ENCODE results near the gene MKNK2. TPM values are rescaled to one million over a fixed set of nuclear protein-coding genes. Genes with fewer than 3 reads are reported as not detected.

The MKNK2 gene
- total RNA-seq, 1 experiment from 2014 or later: 271 TPM

DNA sequence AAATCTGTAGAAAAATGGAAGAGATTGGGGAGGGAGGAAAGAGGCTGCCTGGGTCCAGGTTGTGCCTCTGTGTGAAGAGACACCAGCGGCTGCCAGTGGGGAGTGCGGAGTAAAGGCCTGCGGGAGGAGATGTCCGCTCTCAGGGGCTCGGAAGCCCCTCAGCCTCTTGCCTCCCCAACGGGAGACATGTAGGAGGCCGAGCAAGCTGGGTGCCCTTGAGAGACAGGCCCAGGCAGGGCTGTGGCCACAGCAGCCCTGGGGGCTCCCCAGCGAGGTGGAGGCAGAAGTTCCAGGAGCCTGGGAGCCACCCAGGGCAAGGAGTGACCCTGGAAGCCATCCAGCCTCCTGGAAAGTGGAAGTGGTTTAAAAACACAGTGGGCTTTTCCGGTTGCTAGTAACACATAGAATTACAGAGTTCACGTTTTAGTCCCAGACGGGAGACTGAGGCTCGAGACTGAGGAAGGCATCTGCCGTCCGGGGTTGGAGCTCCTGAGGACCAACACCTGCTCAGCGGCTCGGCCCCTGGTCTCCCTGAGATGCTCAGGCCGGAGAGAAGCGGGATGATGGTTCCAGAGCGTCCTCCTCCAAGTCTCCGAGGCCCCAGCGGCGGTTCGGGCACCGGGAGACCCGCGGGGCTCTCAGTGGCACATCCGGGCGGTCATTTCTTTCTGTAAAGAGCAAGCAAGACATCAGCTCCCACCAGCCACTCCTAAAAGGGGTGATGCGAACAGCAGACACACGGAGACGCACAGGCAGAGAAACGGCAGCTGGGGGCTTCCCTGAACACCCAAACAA, 21.9 kb upstream of the MKNK2 start:
- Histone ChIP-seq H3K4me2 (ENCODE audit: low read length) (no peak overlapping the region), H2AFZ (ENCODE audit: low read depth, low read length, poor library complexity, severe bottlenecking) (no peak overlapping the region), H3K79me2 (ENCODE audit: insufficient read depth, low read length) (no peaks in the 10 kb centered on the region), H3K36me3 (ENCODE audit: control insufficient read depth in 1 of 2, insufficient read depth in 2 of 2, low read length in 2 of 2) (peaks cover 3 to 4% of the 10 kb centered on the region in 2 experiments; a peak in 2 of 4 replicates), H3K27me3 (ENCODE audit: insufficient read depth, low read length) (no peaks in the 10 kb centered on the region), H3K4me3 (replicated peaks in 1 of 2; ENCODE audit: low read depth in 1 of 2, low read length in 2 of 2) (no peak overlapping the region), H4K20me1 (ENCODE audit: insufficient read depth) (no peaks in the 10 kb centered on the region), H3K9ac (ENCODE audit: low read length) (no peak overlapping the region), H3K9me2 (ENCODE audit: insufficient read depth) (no peaks in the 10 kb centered on the region), H3K27ac (ENCODE audit: low read depth, low read length) (no peak overlapping the region), H3K4me1 (ENCODE audit: control insufficient read depth in 1 of 2, insufficient read depth in 2 of 2, low read length in 2 of 2) (peaks cover 7 to 12% of the 10 kb centered on the region in 2 experiments), H3K9me3 (ENCODE audit: control insufficient read depth in 1 of 2, insufficient read depth in 1 of 2, low read depth in 1 of 2, low read length in 2 of 2) (no peaks in the 10 kb centered on the region)
- RAD21 ChIA-PET (ENCODE audit: low non-redundant PET in 1 of 2, low total read pairs in 2 of 2, uncharacterized antibody in 2 of 2, unreplicated experiment in 2 of 2): no interaction called here
- TF ChIP-seq JUND (IDR thresholded peaks at IDR 0.05) (no peak), POLR2A (IDR thresholded peaks at IDR 0.05; ENCODE audit: borderline replicate concordance, extremely low read depth, insufficient read depth, insufficient read length) (no peak), POLR2AphosphoS5 (IDR thresholded peaks at IDR 0.05; ENCODE audit: low read depth, low read length) (no peak), CBX3 (IDR thresholded peaks at IDR 0.05; ENCODE audit: low read depth) (no peak), RAD21 (IDR thresholded peaks at IDR 0.05; ENCODE audit: low read depth) (no peak), FOSL1 (IDR thresholded peaks at IDR 0.05; ENCODE audit: low read depth) (no peak), TCF7L2 (IDR thresholded peaks at IDR 0.05; ENCODE audit: borderline replicate concordance, extremely low read depth, insufficient read depth, insufficient read length) (no peak), ZNF274 (IDR thresholded peaks at IDR 0.05; ENCODE audit: low read depth, low read length) (no peak), ZFX (IDR thresholded peaks at IDR 0.05) (no peak), ZBTB33 (IDR thresholded peaks at IDR 0.05; ENCODE audit: extremely low read depth, insufficient replicate concordance, low read length) (no peak), SIN3A (IDR thresholded peaks at IDR 0.05; ENCODE audit: low read depth) (no peak)
- TF ChIP-seq, protein P1, sequence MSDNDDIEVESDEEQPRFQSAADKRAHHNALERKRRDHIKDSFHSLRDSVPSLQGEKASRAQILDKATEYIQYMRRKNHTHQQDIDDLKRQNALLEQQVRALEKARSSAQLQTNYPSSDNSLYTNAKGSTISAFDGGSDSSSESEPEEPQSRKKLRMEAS (IDR thresholded peaks at IDR 0.05): no peak
- TF ChIP-seq, protein P2, sequence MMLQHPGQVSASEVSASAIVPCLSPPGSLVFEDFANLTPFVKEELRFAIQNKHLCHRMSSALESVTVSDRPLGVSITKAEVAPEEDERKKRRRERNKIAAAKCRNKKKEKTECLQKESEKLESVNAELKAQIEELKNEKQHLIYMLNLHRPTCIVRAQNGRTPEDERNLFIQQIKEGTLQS (IDR thresholded peaks at IDR 0.05): no peak
- POLR2A ChIA-PET: interaction anchor here (0.6 kb wide), 1 partner anchor 19 kb away, joined by 3 read pairs; no protein-coding TSS in a partner anchor
- no TSS peak for BruUV-seq (replicated peaks)
- no peak for ATAC-seq
- no peak for DNase-seq (ENCODE audit: low read depth, low spot score)
- intact Hi-C loops (cut with micrococcal nuclease): no loop called here
- CTCF ChIA-PET: interaction anchor here (0.6 to 1.1 kb wide), 2 partner anchors 20 to 53 kb away, joined by 4 to 5 read pairs; no protein-coding TSS in a partner anchor
